H1 (cell line): ENCODE results near the gene ZNF524. TPM values are rescaled to one million over a fixed set of nuclear protein-coding genes. Genes with fewer than 3 reads are reported as not detected.

Source experiments
- CTCF ChIA-PET: fragments of 300-600 bp; sonication (Branson Sonifier 250); formaldehyde crosslinking; loops from one replicate; lab custom pipeline; 2021; ENCODE audit not compliant: partially characterized antibody; lab: Charles Lee
- POLR2A ChIA-PET: fragments of 300-600 bp; sonication (Branson Sonifier 250); formaldehyde crosslinking; loops from one replicate; lab custom pipeline; 2021; ENCODE audit warnings: inconsistent platforms; ENCODE audit not compliant: partially characterized antibody; lab: Charles Lee
- DNase-seq, 2 experiments: peaks; one replicate each; pipeline versions ENCODE4 v3.0.0 to v3.0.0-alpha.2; 2010 to 2022; ENCODE audit warnings: low spot score in 2 of 2, low read depth in 1 of 2, mixed read lengths in 1 of 2
- FAIRE-seq: peaks from 2 replicates; lab custom pipeline; 2011; peaks lifted over from hg19 to GRCh38; lab: Jason Lieb, UNC
- H2AFZ ChIP-seq: 2 replicates; pipeline ENCODE4 v1.8.1; 2012; ENCODE audit warnings: low read length, inconsistent platforms
- H2AK5ac ChIP-seq: 2 replicates; pipeline ENCODE4 v1.6.1; 2013; ENCODE audit warnings: low read depth, low read length
- H2BK120ac ChIP-seq: replicated peaks from 2 replicates; pipeline ENCODE3; 2013; ENCODE audit warnings: low read depth, low read length, inconsistent platforms
- H2BK12ac ChIP-seq: 2 replicates; pipeline ENCODE4 v1.6.1; 2013; ENCODE audit warnings: low read depth, low read length
- H2BK15ac ChIP-seq: 2 replicates; pipeline ENCODE4 v1.6.1; 2013; ENCODE audit warnings: low read length
- H2BK20ac ChIP-seq: 2 replicates; pipeline ENCODE4 v1.6.1; 2013; ENCODE audit warnings: low read length
- H2BK5ac ChIP-seq: 2 replicates; pipeline ENCODE4 v1.6.1; 2013; ENCODE audit warnings: low read depth, low read length
- H3K14ac ChIP-seq: 2 replicates; pipeline ENCODE4 v1.6.1; 2013; ENCODE audit warnings: inconsistent platforms; ENCODE audit not compliant: insufficient read length
- H3K18ac ChIP-seq: 2 replicates; pipeline ENCODE4 v1.6.1; 2013; ENCODE audit warnings: low read length; ENCODE audit errors: extremely low read depth
- H3K23ac ChIP-seq: 2 replicates; pipeline ENCODE4 v1.6.1; 2013; ENCODE audit warnings: inconsistent platforms; ENCODE audit not compliant: insufficient read length
- H3K23me2 ChIP-seq: 2 replicates; pipeline ENCODE4 v1.6.1; 2013; ENCODE audit warnings: low read depth, low read length
- H3K27ac ChIP-seq: 2 replicates; pipeline ENCODE4 v1.6.1; 2011; ENCODE audit warnings: low read depth, low read length, inconsistent platforms
- H3K27me3 ChIP-seq, 4 experiments: replicated peaks in 1 of 4; 1 replicate in 1 of 4; 2 replicates in 3 of 4; pipeline versions ENCODE4 v1.6.1 to v1.8.1; 2011 to 2013; ENCODE audit warnings: low read length in 3 of 4, mild to moderate bottlenecking in 3 of 4, inconsistent platforms in 2 of 4, mixed read lengths in 2 of 4, moderate library complexity in 1 of 4; ENCODE audit not compliant: control insufficient read depth in 3 of 4, insufficient read depth in 3 of 4; ENCODE audit errors: extremely low read depth in 1 of 4
- H3K36me3 ChIP-seq, 4 experiments: 2 replicates each; pipeline versions ENCODE4 v1.6.1 to v1.8.1; 2011 to 2013; ENCODE audit warnings: mild to moderate bottlenecking in 4 of 4, low read length in 3 of 4, moderate library complexity in 2 of 4, control low read depth in 1 of 4, inconsistent platforms in 1 of 4; ENCODE audit not compliant: insufficient read depth in 4 of 4, control insufficient read depth in 2 of 4
- H3K4ac ChIP-seq: replicated peaks from 2 replicates; pipeline ENCODE3; 2013; ENCODE audit warnings: low read length, low read depth, mixed read lengths, inconsistent platforms; ENCODE audit not compliant: insufficient read length
- H3K4me1 ChIP-seq, 4 experiments: replicated peaks in 1 of 4; 1 replicate in 1 of 4; 2 replicates in 3 of 4; pipeline versions ENCODE4 v1.6.1 to v1.8.1; 2011 to 2013; ENCODE audit warnings: low read length in 3 of 4, inconsistent platforms in 2 of 4, mixed read lengths in 1 of 4; ENCODE audit not compliant: insufficient read depth in 4 of 4, control insufficient read depth in 3 of 4
- H3K4me2 ChIP-seq, 2 experiments: 2 replicates each; pipeline versions ENCODE4 v1.6.1 to v1.8.1; 2011 to 2013; ENCODE audit warnings: low read depth in 2 of 2, low read length in 2 of 2, control low read depth in 1 of 2, inconsistent platforms in 1 of 2, mild to moderate bottlenecking in 1 of 2; ENCODE audit not compliant: insufficient read depth in 1 of 2
- H3K4me3 ChIP-seq, 4 experiments: fragments of 200-600, 300-600 bp in 1 of 4; sonication (generic), shearing (Covaris generic), sonication (Bioruptor Twin) in 1 of 4; 2 replicates each; pipeline versions ENCODE4 v1.5.1 to v1.8.1; 2011 to 2016; ENCODE audit warnings: low read length in 4 of 4, low read depth in 3 of 4, control low read depth in 2 of 4, inconsistent platforms in 2 of 4, mild to moderate bottlenecking in 2 of 4, mixed read lengths in 1 of 4, moderate library complexity in 1 of 4; ENCODE audit not compliant: insufficient read depth in 2 of 4; ENCODE audit errors: extremely low read depth in 1 of 4
- H3K56ac ChIP-seq: replicated peaks from 2 replicates; pipeline ENCODE3; 2013; ENCODE audit warnings: low read depth, mild to moderate bottlenecking, mixed read lengths, low read length, inconsistent platforms; ENCODE audit not compliant: insufficient read length
- H3K79me1 ChIP-seq: 2 replicates; pipeline ENCODE4 v1.6.1; 2013; ENCODE audit warnings: low read depth, low read length, control low read depth
- H3K79me2 ChIP-seq, 2 experiments: 2 replicates each; pipeline versions ENCODE4 v1.6.1 to v1.8.1; 2012 to 2013; ENCODE audit warnings: low read length in 2 of 2, mild to moderate bottlenecking in 2 of 2, inconsistent platforms in 1 of 2; ENCODE audit not compliant: insufficient read depth in 2 of 2, control insufficient read depth in 1 of 2
- H3K9ac ChIP-seq, 4 experiments: replicated peaks in 1 of 4; 1 replicate in 1 of 4; 2 replicates in 3 of 4; pipeline versions ENCODE4 v1.6.1 to v1.8.1; 2011 to 2013; ENCODE audit warnings: low read depth in 3 of 4, low read length in 3 of 4, control low read depth in 2 of 4, mild to moderate bottlenecking in 2 of 4, moderate library complexity in 2 of 4, inconsistent platforms in 1 of 4; ENCODE audit errors: extremely low read depth in 1 of 4
- H3K9me3 ChIP-seq, 2 experiments: 2 replicates each; pipeline versions ENCODE4 v1.6.1 to v1.8.1; 2012 to 2013; ENCODE audit warnings: mild to moderate bottlenecking in 2 of 2, moderate library complexity in 2 of 2, control low read depth in 1 of 2, inconsistent platforms in 1 of 2, low read depth in 1 of 2, low read length in 1 of 2, mixed read lengths in 1 of 2; ENCODE audit not compliant: insufficient read depth in 2 of 2
- H4K20me1 ChIP-seq, 2 experiments: replicated peaks in 1 of 2; 2 replicates each; pipeline versions ENCODE3 to v1.8.1; 2011 to 2013; ENCODE audit warnings: inconsistent platforms in 2 of 2, low read length in 2 of 2, mild to moderate bottlenecking in 1 of 2; ENCODE audit not compliant: insufficient read depth in 2 of 2, control insufficient read depth in 1 of 2
- H4K5ac ChIP-seq: 2 replicates; pipeline ENCODE4 v1.6.1; 2013; ENCODE audit warnings: low read length, low read depth, mixed read lengths, inconsistent platforms; ENCODE audit not compliant: insufficient read length
- H4K8ac ChIP-seq: 2 replicates; pipeline ENCODE4 v1.8.0; 2013; ENCODE audit warnings: mild to moderate bottlenecking, moderate library complexity, low read length, inconsistent platforms; ENCODE audit not compliant: insufficient read depth; ENCODE audit errors: extremely low read depth
- H4K91ac ChIP-seq: replicated peaks from 2 replicates; pipeline ENCODE3; 2013; ENCODE audit warnings: low read length, mixed read lengths, inconsistent platforms; ENCODE audit not compliant: insufficient read length
- GTF2F1 ChIP-seq: IDR thresholded peaks from 2 replicates; pipeline ENCODE4 v1.6.1; 2012; ENCODE audit warnings: low read depth, low read length, improper control_type of control experiment, borderline replicate concordance
- TAF1 ChIP-seq: IDR thresholded peaks from 2 replicates; pipeline ENCODE4 v1.6.1; 2011; ENCODE audit warnings: mild to moderate bottlenecking, low read depth, low read length
- TAF7 ChIP-seq: optimal IDR thresholded peaks from 2 replicates; pipeline ENCODE3; 2011; ENCODE audit warnings: low read depth, mild to moderate bottlenecking, inconsistent platforms, low read length, moderate library complexity, borderline replicate concordance
- YY1 ChIP-seq: IDR thresholded peaks from 2 replicates; pipeline ENCODE4 v1.6.1; 2011; ENCODE audit warnings: low read depth, mild to moderate bottlenecking, low read length
- polyA plus RNA-seq, 7 experiments: library from polyadenylated mRNA; depleted of rRNA in 3 of 7; stranded (reverse) in 5 of 7; unstranded in 2 of 7; fragments of >200 nt in 5 of 7; fragments of 200-250 nt in 2 of 7; gene quantifications; 1 replicate in 5 of 7; 2 replicates in 1 of 7; 4 replicates in 1 of 7; pipeline versions ENCODE4 v1.2.1 to v1.2.3, GENCODE V29; 2011 to 2013; ENCODE audit warnings: missing spikeins in 2 of 7, mixed read lengths in 2 of 7
- total RNA-seq: library from RNA; stranded (reverse); fragmentation: NEBNext Ultra II Directional; extraction: Animal tissue kit (Norgen Biotek cat#: 25700); gene quantifications from 2 replicates; pipeline ENCODE4 v1.2.1, GENCODE V29; 2021

ZNF524 gene
- total and polyA plus RNA-seq, 2 of the 8 experiments (the other 6 are each of a cell fraction or from before 2014, with no cell fraction given) = 4.4 to 4.7 TPM

- CTCF ChIA-PET = no interaction called here
- H3K79me1 ChIP-seq = no peaks in the 10 kb centered on the region
- H3K27me3 ChIP-seq = no peaks in the 10 kb centered on the region
- no peak overlapping the region for H4K5ac ChIP-seq
- peak overlapping the region; percentile 83 for H3K56ac ChIP-seq
- FAIRE-seq (no peak), DNase-seq (no peak)
- H3K23ac ChIP-seq = no peak overlapping the region
- H3K4ac ChIP-seq = no peak overlapping the region
- peaks cover 0 to 4% of the 10 kb centered on the region in 2 experiments for H4K20me1 ChIP-seq
- no peak overlapping the region for H2AK5ac ChIP-seq
- no peak overlapping the region for H3K27ac ChIP-seq
- no peak overlapping the region for H3K4me3 ChIP-seq
- no peaks in the 10 kb centered on the region for H3K36me3 ChIP-seq
- POLR2A ChIA-PET = interaction anchor here (0.8 kb wide), 1 partner anchor 18 kb away, joined by 3 read pairs; no protein-coding TSS in a partner anchor
- no peak overlapping the region for H4K8ac ChIP-seq
- no peak for TF ChIP-seq TAF1
- TF ChIP-seq TAF7 = no peak
- TF ChIP-seq GTF2F1 = no peak
- no peak for TF ChIP-seq YY1
- no peak overlapping the region for H3K18ac ChIP-seq
- no peak overlapping the region for H2BK15ac ChIP-seq
- H2BK5ac ChIP-seq = no peak overlapping the region
- no peaks in the 10 kb centered on the region for H3K9me3 ChIP-seq
- no peak overlapping the region for H2BK20ac ChIP-seq
- H4K91ac ChIP-seq = no peak overlapping the region
- H3K14ac ChIP-seq = no peak overlapping the region
- no peak overlapping the region for H2BK120ac ChIP-seq
- no peaks in the 10 kb centered on the region for H3K79me2 ChIP-seq
- H2BK12ac ChIP-seq = no peak overlapping the region
- no peaks in the 10 kb centered on the region for H3K4me1 ChIP-seq
- H3K23me2 ChIP-seq = peaks cover 8% of the 10 kb centered on the region; the same call in 1 of the 2 replicates
- H3K4me2 ChIP-seq = no peak overlapping the region
- H2AFZ ChIP-seq = no peak overlapping the region
- H3K9ac ChIP-seq = no peak overlapping the region
These were observed 32.3 kb upstream of the ZNF524 start for GRCh38 chr19:55567708-55568328.
